Measurements from ENCODE around the gene CCL23.

CCL23 gene

DNA sequence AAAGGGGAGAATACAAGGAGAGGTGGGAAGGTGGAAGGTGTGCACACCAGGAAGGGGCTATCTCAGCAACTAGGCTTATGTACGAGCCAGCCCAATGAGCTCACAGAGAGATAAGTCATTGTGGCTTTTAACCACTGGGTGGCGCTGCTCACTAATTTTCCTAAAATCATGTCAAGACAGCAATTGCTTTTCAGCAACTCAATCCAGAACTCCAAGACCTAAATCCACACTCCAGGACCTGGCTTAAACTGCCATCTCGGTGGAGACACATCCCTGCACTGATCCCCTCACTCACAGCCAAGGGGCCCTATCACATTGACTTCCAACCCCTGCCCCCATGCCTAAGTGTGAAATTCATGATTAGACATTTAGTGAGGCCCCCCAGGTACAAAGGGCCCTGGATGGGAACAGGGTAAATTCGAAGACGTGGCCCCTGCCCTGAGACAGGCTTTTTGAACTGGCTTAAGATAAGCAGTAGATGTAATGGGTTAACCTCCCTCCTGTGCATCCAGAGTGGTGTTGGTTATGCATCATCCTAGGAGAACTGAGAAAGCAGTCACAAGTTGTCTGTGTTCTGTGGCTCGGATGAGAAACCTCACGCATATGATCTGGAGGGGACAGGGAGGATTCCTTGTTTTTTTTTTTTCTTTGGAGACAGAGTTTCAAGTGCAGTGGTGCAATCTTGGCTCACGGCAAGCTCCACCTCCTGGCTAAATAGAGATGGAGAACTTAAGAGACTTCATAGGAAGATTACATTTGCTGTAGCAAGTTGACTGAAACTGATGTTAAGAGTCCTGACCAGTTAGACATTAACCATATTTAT is 48.0 kb downstream of the CCL23 start:
- peak; percentile 70 for DNase-seq (ENCODE audit: low spot score)

DNA sequence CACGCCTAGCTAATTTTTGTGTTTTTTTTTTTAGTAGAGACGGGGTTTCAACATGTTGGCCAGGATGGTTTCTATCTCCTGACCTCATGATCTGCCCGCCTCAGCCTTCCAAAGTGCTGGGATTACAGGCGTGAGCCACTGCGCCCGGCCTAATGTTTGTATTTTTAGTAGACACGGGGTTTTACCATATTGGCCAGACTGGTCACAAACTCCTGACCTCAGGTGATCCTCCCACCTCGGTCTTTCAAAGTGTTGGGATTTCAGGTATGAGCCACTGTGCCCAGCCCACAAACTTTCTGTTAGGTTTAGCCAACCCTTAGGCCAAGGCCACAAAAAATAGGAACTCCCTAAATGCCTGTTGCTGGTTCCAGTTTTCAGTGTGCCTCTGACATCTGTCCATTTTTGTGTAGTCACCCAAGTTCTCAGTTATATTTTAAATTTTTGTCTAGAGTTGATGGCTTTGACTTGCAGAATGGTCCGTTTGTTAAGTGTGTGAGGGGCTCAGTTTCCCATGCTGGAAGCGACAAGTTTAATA is 49.2 kb downstream of the CCL23 start:
- no peak for DNase-seq (ENCODE audit: low spot score)

DNA sequence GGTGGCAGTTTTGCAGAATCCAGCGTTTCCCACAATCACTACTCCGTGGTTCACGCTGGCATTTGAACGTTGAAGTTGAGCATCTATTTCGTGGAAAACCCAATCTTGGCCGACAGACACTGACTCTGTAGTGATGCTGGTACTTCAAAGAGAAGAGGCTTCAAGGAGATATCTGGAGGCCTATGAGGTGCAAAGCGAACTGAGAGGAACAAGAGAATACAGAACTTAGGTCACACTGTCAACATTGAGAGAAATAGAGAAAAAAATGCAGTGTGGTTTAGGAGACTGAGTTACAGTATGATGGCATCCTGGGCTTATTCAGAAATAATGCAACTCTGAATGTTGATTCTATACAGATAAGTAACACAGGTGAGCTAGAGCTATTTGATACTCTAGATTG is 52.5 kb downstream of the CCL23 start:
- DNase-seq (ENCODE audit: low spot score): no peak

DNA sequence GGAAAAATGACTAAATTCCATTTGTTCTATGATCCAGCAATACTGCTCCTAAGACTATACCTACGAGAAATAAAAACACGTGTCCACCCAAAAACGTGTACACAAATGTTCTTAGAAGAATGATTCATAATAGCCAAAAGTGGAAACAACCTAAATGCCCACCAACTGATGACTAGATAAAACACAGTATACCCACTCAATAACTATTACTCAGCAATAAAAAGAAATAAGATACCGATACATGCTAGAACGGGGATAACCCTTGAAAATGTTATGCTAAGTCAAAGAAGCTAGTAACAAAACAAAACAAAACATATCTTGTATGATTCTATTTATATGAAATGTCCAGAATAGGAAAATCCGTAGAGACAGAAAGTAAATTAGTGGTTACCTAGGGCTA is 54.1 kb downstream of the CCL23 start:
- no peak for DNase-seq (ENCODE audit: low spot score)
